CD4-positive, alpha-beta T cell treated with Interleukin-10 for 1 hour (primary cell): Measurements from ENCODE around the gene COA1.
"Not testable (repeated sequence)": the region's sequence is repeated elsewhere in the genome, so short reads cannot be mapped to it uniquely, and the experiment has no call there.

Source experiments
- DNase-seq: peaks from one replicate; pipeline ENCODE4 v3.0.0-alpha.2; 2020

COA1 gene

DNA sequence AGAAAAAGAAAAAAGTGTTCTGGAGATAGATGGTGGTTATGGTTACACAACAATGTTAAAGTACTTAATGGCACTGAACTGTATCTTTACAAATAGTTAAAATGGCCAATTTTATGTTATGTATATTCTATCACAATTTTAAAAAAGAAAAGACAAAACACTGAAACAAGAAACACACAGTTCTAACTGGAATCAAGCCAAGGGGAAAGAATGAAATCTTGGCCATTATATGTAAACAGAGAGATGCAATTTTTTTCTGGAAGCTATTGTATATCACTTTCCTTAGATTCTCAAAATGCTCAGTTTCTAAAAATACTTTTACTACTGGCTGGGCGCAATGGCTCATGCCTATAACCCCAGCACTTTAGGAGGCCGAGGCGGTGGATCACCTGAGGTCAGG lies 4.1 kb downstream of the COA1 start:
- DNase-seq, result no peak

DNA sequence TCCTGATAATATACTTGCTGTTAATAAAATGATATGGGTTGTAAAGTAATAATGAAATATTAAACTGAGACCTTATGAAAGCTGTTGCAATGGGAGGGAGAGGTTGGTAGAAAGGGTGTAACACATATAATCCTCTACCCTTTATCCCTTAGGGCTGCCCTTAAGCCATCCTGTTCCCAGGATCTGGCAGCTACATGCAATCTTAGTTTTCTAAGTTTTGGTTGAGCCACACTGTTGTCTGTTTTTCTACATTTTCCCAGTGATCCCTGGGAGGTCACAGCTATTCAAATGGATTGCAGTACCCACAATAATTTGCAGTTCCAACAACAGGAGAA lies 6.3 kb downstream of the COA1 start:
- DNase-seq, result no peak

- DNase-seq, result peak; percentile 77
Measured at GRCh38 chr7:43721193-43721806, 8.0 kb downstream of the COA1 start.

DNA sequence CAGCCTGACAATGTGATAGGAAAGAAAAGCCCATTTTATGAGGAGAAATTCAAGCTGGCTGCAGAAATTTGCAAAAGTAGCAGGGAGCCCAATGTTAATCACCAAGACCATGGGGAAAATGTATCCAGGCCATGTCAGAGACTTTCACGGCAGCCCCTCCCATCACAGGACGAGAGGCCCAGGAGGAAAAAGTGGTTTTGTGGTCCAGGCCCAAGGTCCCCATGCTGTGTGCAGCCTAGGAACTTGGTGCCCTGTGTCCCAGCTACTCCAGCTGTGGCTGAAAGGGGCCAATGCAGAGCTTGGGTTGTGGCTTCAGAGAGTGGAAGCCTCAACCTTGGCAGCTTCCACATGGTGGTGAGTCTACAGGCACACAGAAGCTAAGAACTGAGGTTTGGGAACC lies 12.7 kb downstream of the COA1 start:
- DNase-seq, result no peak

DNA sequence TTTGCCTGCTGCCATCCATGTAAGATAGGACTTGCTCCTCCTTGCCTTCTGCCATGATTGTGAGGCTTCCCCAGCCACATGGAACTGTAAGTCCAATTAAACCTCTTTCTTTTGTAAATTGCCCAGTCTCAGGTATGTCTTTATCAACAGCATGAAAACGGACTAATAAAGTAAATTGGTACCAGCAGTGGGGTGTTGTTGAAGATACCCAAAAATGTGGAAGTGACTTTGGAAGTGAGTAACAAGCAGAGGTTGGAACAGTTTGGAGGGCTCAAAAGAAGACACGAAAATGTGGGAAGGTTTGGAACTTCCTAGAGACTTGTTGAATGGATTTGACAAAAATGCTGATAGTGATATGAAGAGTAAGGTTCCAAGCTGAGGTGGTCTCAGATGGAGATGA lies 13.4 kb downstream of the COA1 start:
- not testable (repeated sequence) for DNase-seq

- DNase-seq, result no peak
Measured at GRCh38 chr7:43711503-43711902, 17.8 kb downstream of the COA1 start.

DNA sequence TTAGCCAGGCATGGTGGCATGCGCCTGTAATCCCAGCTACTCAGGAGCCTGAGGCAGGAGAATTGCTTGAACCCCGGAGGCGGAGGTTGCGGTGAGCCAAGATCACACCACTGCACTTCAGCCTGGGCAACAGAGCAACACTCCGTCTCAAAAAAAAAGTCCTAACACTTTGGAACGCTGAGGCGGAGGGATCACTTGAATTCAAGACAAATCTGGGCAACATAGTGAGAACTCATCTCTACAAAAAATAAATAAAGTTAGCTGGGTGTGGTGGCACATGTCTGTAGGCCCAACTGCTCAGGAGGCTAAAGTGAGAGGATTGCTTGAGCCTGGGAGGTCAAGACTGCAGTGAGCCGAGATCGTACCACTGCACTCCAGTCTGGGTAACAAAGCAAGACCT lies 21.3 kb downstream of the COA1 start:
- DNase-seq, result not testable (repeated sequence)

DNA sequence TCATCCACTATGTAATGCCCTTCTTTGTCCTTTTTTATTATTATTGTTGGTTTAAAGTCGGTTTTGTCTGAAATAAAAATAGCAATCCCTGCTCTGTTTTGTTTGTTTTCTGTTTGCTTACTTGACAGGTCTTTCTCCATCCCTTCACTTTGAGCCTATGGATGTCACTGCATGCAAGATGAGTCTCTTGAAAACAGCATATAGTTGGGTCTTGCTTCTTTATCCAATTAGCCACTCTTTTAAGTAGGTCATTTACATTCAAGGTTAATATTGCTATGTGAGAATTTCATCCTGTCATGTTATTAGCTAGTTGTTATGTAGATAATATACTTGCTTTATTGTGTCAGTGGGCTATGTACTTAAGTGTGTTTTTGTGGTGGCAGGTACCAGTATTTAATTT lies 25.8 kb downstream of the COA1 start:
- no peak for DNase-seq

GRCh38 chr7:43702974-43703373 lies 26.3 kb downstream of the COA1 start:
- no peak for DNase-seq

DNA sequence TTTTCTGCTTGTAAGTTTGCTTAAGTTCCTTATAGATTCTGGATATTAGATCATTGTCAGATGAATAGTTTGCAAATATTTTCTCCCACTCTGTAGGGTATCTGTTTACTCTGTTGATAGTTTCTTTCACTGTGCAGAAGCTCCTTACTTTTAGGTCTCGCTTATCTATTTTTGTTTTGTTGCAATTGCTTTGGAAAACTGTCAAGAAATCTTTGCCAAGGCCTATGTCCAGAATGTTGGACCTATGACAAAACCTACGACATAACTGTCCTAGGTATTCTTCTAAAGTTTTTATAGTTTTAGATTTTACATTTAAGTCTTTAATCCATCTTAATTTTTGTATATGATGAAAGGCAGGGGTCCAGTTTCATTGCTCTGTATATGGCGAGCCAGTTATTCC lies 27.4 kb downstream of the COA1 start:
- no peak for DNase-seq

DNA sequence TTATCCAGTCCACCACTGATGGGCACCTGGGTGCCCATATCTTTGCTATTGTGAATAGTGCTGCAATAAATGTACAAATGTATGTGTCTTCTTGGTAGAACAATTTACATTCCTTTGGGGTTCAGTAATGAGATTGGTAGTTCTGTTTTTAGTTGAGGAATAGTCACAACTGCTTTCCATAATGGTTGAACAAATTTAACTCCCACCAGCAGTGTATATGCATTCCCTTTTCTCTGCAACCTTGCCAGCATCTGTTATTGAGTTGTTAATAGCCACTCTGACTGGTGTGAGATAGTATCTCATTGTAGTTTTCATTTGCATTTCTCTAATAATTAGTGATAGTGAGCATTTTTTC lies 27.8 kb downstream of the COA1 start:
- no peak for DNase-seq

- peak; percentile 25 for DNase-seq
Measured at GRCh38 chr7:43700646-43701499, 28.4 kb downstream of the COA1 start.

DNA sequence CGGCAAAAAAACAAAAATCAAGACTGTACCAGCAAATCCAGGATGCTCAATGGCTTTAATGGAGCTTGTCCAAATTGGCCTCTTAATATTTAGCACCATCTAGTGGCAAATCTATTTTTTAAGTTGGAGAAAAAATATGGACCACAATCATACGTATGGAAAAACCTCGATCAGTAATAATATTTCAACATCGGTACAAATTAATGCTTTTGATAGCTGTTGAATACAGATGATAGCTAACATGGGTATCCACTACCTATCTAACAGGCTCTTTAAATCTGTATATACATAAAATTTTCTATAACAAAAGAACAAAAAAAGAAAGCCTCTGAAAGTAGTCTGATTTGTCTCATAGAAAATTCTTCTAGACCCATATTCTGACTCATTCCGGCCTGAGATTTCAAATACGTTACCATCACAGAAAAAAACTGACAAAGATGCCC lies 29.2 kb downstream of the COA1 start:
- DNase-seq, result peak; percentile 76

GRCh38 chr7:43698460-43699255 lies 30.7 kb downstream of the COA1 start:
- no peak for DNase-seq

DNA sequence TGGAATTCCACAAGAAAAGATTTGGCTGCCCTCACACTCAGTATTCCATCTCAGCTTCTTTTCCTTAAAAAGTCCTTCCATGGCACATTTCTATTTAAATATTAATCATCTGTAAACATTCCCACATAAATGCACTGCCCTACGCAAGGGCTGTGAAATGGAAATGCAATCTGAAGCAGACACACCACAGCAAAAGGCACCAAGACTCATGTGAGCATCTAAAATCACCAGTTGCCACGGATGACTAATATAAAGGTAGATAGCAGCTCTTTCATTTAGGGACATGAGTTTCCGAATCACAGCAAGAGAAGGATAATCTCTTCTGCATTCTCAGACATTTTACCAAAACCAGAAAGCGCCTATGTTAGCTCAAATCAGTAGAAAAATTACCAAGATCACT lies 31.6 kb downstream of the COA1 start:
- DNase-seq, result no peak

DNA sequence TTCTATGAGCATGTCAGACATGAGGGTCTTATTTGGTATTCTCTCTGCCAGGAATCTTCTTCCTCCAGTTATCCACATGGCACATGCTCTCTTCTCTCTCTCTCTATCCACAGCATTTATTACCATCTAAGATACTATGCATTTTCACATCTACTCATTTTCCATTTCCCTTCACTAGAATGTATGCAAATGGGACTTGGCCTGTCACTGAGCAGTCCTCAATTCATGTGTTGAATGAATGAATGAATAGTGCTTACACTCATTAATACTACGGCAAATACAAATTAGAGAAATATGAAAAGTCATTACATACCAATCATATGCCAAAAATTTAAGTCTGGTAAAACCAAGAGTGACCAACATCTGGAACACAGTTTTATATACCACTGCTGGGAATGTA lies 34.0 kb downstream of the COA1 start:
- no peak for DNase-seq

DNA sequence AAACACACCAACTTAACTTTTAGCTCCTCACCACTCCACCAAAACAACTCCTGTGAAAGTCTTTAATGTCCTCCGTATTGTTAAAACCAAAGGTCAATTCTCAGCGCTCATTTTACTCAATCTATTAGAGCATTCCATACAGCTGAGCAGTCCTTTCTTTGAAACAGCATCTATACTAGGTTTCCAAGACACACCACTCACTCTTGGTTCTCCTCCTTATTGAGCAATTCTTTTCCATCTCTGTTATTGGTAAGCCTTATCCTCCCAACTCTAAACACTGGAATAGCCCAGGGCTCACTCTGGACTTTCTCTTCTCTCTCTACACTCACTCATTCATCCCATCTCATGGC lies 34.9 kb downstream of the COA1 start:
- no peak for DNase-seq

- DNase-seq, result no peak
Measured at GRCh38 chr7:43693687-43694398, 35.5 kb downstream of the COA1 start.

DNA sequence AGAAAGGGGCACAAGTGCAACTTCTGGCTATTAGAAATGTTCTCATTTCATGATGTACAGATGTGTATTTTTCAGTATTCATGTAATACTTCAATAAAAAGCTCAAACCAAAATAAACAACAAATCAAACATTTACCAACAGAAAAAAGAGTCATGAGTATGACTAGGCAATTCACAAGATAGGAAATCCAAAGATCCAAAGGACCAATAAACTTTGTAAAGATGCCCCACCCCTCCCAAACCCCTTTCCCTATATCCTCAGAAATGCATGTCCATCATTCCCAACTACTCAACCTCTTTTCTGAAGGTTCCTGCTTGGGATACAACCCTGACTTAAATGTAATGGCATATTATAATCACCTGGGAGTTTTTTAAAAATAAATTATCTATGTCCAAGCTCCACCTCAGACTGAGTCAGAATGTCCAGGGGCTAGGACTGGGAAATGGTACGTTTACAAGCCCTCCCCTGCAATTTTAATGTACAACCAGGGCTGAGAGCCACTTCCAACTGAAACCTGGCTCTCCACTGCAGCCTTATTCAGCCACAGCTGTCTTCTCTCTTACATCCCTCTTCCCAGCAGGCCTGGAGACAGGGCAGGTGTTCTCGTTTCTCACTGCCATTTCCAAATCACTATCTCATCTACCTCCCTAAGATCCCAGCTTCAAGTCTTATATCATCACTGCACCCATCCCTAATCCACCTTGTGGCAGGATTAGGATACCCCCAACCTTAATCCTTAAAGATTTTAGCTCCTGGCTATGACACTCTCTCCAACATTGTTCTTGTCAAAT lies 36.5 kb downstream of the COA1 start:
- no peak for DNase-seq

GRCh38 chr7:43691611-43692010 lies 37.7 kb downstream of the COA1 start:
- DNase-seq, result no peak

GRCh38 chr7:43689115-43689514 lies 40.2 kb downstream of the COA1 start:
- no peak for DNase-seq

DNA sequence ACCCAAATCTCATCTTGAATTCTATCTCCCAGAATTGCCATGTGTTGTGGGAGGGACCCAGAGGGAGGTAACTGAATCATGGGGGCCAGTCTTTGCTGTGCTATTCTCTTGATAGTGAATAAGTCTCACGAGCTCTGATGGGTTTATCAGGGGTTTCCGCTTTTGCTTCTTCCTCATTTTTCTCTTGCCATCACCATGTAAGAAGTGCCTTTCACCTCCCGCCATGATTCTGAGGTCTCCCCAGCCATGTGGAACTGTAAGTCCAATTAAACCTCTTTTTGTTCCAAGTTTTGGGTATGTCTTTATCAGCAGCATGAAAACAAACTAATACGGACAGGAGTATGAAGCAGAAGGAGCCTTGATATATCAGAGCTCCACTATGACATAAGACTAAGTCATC lies 41.5 kb downstream of the COA1 start:
- not testable (repeated sequence) for DNase-seq

DNA sequence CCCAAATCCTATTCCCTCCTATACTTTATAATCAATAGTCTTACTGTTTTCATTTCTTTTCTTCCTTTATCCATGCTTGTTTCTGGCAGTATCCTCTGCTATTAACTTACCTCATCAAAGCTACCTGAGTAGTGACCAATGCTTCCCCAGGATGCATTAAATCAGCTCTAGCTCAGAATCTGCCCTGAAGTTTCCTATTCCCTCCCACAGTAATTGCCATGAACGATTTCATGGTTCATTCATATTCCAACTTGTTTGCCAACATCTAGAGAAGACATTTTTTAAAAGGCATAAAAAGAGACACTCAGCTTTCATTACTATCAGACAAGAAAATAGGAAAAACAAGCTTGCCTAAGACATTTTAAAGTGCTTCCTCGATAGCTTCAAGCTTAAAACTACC lies 42.3 kb downstream of the COA1 start:
- no peak for DNase-seq
